GM12878 (cell line): ENCODE data around the gene NOS1AP. TPM values are rescaled to one million over a fixed set of nuclear protein-coding genes. Genes with fewer than 3 reads are reported as not detected.

ENCODE experiments used
- ATAC-seq: fragments of 200-7000 bp; cut with Tn5 transposase; 3 replicates; pipeline ENCODE4 v1.9.1; 2020; ENCODE audit warnings: mild to moderate bottlenecking, moderate library complexity
- BruUV-seq: library from RNA; stranded (reverse); fragments of 400-500 nt; replicated peaks from 2 replicates; lab custom pipeline; 2021; lab: Mats Ljungman, UMichigan
- CTCF ChIA-PET: fragments of 300-600 bp; sonication (Branson Sonifier 250); formaldehyde crosslinking; extraction: SDS; loops from one replicate; lab custom pipeline; 2021; ENCODE audit warnings: inconsistent platforms; lab: Yijun Ruan, JAX
- POLR2A ChIA-PET: fragments of 350-600 bp; formaldehyde crosslinking; extraction: SDS; loops from one replicate; lab custom pipeline; 2021; ENCODE audit warnings: inconsistent platforms; lab: Charles Lee
- RAD21 ChIA-PET: fragments of 300-600 bp; sonication (Branson Sonifier 250); formaldehyde crosslinking; loops from one replicate; lab custom pipeline; 2023; ENCODE audit warnings: antibody characterized with exemption; ENCODE audit not compliant: unreplicated experiment; lab: Charles Lee
- SMC1A ChIA-PET: fragments of 300-600 bp; sonication (Branson Sonifier 250); formaldehyde crosslinking; loops from one replicate; lab custom pipeline; 2023; ENCODE audit not compliant: unreplicated experiment, uncharacterized antibody; lab: Charles Lee
- DNase-seq: peaks from one replicate; pipeline ENCODE4 v3.0.0-alpha.2; 2011; ENCODE audit warnings: low read depth, low spot score
- FAIRE-seq: peaks from 3 replicates; lab custom pipeline; 2011; peaks lifted over from hg19 to GRCh38; lab: Jason Lieb, UNC
- H2AFZ ChIP-seq: 2 replicates; pipeline ENCODE4 v1.6.0; 2011; ENCODE audit warnings: low read depth, low read length, control low read depth; ENCODE audit not compliant: control insufficient read depth
- H3K27ac ChIP-seq: 2 replicates; pipeline ENCODE4 v1.5.1; 2011; ENCODE audit warnings: control low read depth; ENCODE audit not compliant: control insufficient read depth, insufficient read depth
- H3K27me3 ChIP-seq, 2 experiments: replicated peaks in 1 of 2; 2 replicates each; pipeline versions ENCODE4 v1.6.0 to v1.6.1; 2011; ENCODE audit warnings: low read length in 1 of 2; ENCODE audit not compliant: control insufficient read depth in 2 of 2, insufficient read depth in 2 of 2
- H3K36me3 ChIP-seq, 2 experiments: 2 replicates each; pipeline ENCODE4 v1.5.1; 2011; ENCODE audit warnings: low read length in 1 of 2; ENCODE audit not compliant: control insufficient read depth in 2 of 2, insufficient read depth in 2 of 2
- H3K4me1 ChIP-seq: 2 replicates; pipeline ENCODE4 v1.6.1; 2011; ENCODE audit warnings: mild to moderate bottlenecking, low read length, moderate library complexity, mixed read lengths; ENCODE audit not compliant: control insufficient read depth, insufficient read depth
- H3K4me2 ChIP-seq: 2 replicates; pipeline ENCODE4 v1.6.0; 2011; ENCODE audit warnings: control low read depth; ENCODE audit not compliant: control insufficient read depth, insufficient read depth
- H3K4me3 ChIP-seq: fragments of 200-600 bp; sonication (generic); 2 replicates; pipeline ENCODE4 v1.5.1; 2016
- H3K79me2 ChIP-seq: 2 replicates; pipeline ENCODE4 v1.6.0; 2011; ENCODE audit warnings: low read length; ENCODE audit not compliant: control insufficient read depth, insufficient read depth
- H3K9ac ChIP-seq: 2 replicates; pipeline ENCODE4 v1.8.0; 2011; ENCODE audit warnings: low read length, control low read depth, mixed read lengths; ENCODE audit not compliant: control insufficient read depth, insufficient read depth
- H3K9me3 ChIP-seq: replicated peaks from 3 replicates; pipeline ENCODE4 v1.5.1; 2011; ENCODE audit warnings: mild to moderate bottlenecking, low read length; ENCODE audit not compliant: control insufficient read depth, insufficient read depth
- H4K20me1 ChIP-seq: 2 replicates; pipeline ENCODE4 v1.6.0; 2011; ENCODE audit not compliant: control insufficient read depth, insufficient read depth
- BCL11A ChIP-seq: IDR thresholded peaks from 2 replicates; pipeline ENCODE4 v1.6.1; 2011; ENCODE audit warnings: low read depth, low read length
- EED ChIP-seq: sonication (generic); IDR thresholded peaks from 2 replicates; pipeline ENCODE4 v1.6.1; 2016; ENCODE audit warnings: antibody characterized with exemption, low read depth
- EGR1 ChIP-seq, 2 experiments: IDR thresholded peaks; 1 replicate in 1 of 2; 2 replicates in 1 of 2; pipeline ENCODE4 v1.6.1; 2011 to 2012; ENCODE audit warnings: low read depth in 2 of 2, low read length in 2 of 2, borderline replicate concordance in 1 of 2, mild to moderate bottlenecking in 1 of 2, moderate library complexity in 1 of 2
- ESRRA ChIP-seq: IDR thresholded peaks from 2 replicates; pipeline ENCODE4 v1.6.1; 2012; ENCODE audit warnings: mild to moderate bottlenecking, low read length, improper control_type of control experiment
- LARP7 ChIP-seq: fragments of 450-650 bp; IDR thresholded peaks from 2 replicates; pipeline ENCODE4 v1.6.1; 2017; ENCODE audit warnings: mild to moderate bottlenecking
- MAX ChIP-seq: IDR thresholded peaks from 2 replicates; pipeline ENCODE4 v1.6.1; 2012; ENCODE audit warnings: low read depth, low read length, improper control_type of control experiment
- NR2C2 ChIP-seq: IDR thresholded peaks from 2 replicates; pipeline ENCODE4 v1.6.1; 2011; ENCODE audit warnings: borderline replicate concordance, low read depth; ENCODE audit not compliant: control insufficient read depth, insufficient read length
- RAD51 ChIP-seq: fragments of 450-650 bp; IDR thresholded peaks from 2 replicates; pipeline ENCODE4 v1.6.1; 2016; ENCODE audit warnings: moderate library complexity, mild to moderate bottlenecking, inconsistent platforms
- SMAD1 ChIP-seq: fragments of 450-650 bp; IDR thresholded peaks from 2 replicates; pipeline ENCODE4 v1.6.1; 2018; ENCODE audit warnings: mild to moderate bottlenecking, low read depth; ENCODE audit not compliant: partially characterized antibody
- SMC3 ChIP-seq: IDR thresholded peaks from 2 replicates; pipeline ENCODE4 v1.6.1; 2011; ENCODE audit warnings: low read length, improper control_type of control experiment, borderline replicate concordance
- TAF1 ChIP-seq: IDR thresholded peaks from 2 replicates; pipeline ENCODE4 v1.6.1; 2011; ENCODE audit warnings: mild to moderate bottlenecking, low read depth, low read length, borderline replicate concordance
- TCF12 ChIP-seq: IDR thresholded peaks from 2 replicates; pipeline ENCODE4 v1.6.1; 2011; ENCODE audit warnings: low read depth, mild to moderate bottlenecking, low read length
- TCF3 ChIP-seq: IDR thresholded peaks from 2 replicates; pipeline ENCODE4 v1.6.1; 2012; ENCODE audit warnings: low read depth, mild to moderate bottlenecking, low read length, borderline replicate concordance; ENCODE audit not compliant: insufficient read depth
- YBX1 ChIP-seq: fragments of 450-650 bp; IDR thresholded peaks from 2 replicates; pipeline ENCODE4 v1.6.1; 2016; ENCODE audit warnings: antibody characterized with exemption
- ZSCAN29 ChIP-seq: fragments of 450-650 bp; IDR thresholded peaks from 2 replicates; pipeline ENCODE4 v1.6.1; 2017; ENCODE audit warnings: mild to moderate bottlenecking, moderate library complexity
- WGBS: methylation state at CpG from one replicate; pipeline ENCODE4 v1.1.6; 2016; ENCODE audit warnings: low lambda C conversion rate; ENCODE audit not compliant: insufficient replicate concordance, insufficient coverage; ENCODE audit errors: missing lambda C conversion rate; 5-methylcytosine and 5-hydroxymethylcytosine counted together
- in situ Hi-C: fragments of 300-500 bp; cut with MboI; formaldehyde crosslinking; loops from 9 replicates; pipeline ENCODE4 v1.14.3; 2018; ENCODE audit warnings: mixed read lengths
- intact Hi-C: fragments of 100-400 bp; cut with micrococcal nuclease; formaldehyde crosslinking; loops from one replicate; pipeline ENCODE4 v1.14.2; 2022; ENCODE audit not compliant: unreplicated experiment
- polyA plus RNA-seq, 11 experiments: library from polyadenylated mRNA; depleted of rRNA in 4 of 11; unstranded in 6 of 11; stranded (reverse) in 5 of 11; fragments of >200 nt; fragmentation: Nextera tagmentation in 4 of 11; fragmentation: Illumina TruSeq in 1 of 11; extraction: Ambion mirVana in 4 of 11; extraction: Trizol in 1 of 11; gene quantifications; 1 replicate in 1 of 11; 2 replicates in 10 of 11; pipeline versions ENCODE4 v1.2.1 to v1.2.3, GENCODE V29; 2011 to 2016; ENCODE audit warnings: inconsistent platforms in 2 of 11, missing spikeins in 2 of 11, low read depth in 1 of 11
- total RNA-seq, 4 experiments: library from RNA; depleted of rRNA in 3 of 4; stranded (reverse); fragments of >200 nt in 3 of 4; fragmentation: Illumina TruSeq in 1 of 4; extraction: Trizol in 1 of 4; gene quantifications; 2 replicates each; pipeline versions ENCODE4 v1.2.1 to v1.2.3, GENCODE V29; 2013 to 2021
- TF ChIP-seq, protein P1 (sequence below): fragments of 450-650 bp; IDR thresholded peaks from 2 replicates; pipeline ENCODE4 v1.6.1; 2018; ENCODE audit warnings: borderline replicate concordance, mild to moderate bottlenecking; ENCODE audit not compliant: partially characterized antibody

The NOS1AP gene
- total and polyA plus RNA-seq, 10 of the 15 experiments (the other 5 are each of a cell fraction or from before 2014, with no cell fraction given): 0.03 to 0.15 TPM; not detected in 8

GRCh38 chr1:162375463-162375862, 306.0 kb downstream of the NOS1AP start (continued):
- TF ChIP-seq NR2C2: no peak
- TF ChIP-seq, all 136 proteins: peak for 0

DNA sequence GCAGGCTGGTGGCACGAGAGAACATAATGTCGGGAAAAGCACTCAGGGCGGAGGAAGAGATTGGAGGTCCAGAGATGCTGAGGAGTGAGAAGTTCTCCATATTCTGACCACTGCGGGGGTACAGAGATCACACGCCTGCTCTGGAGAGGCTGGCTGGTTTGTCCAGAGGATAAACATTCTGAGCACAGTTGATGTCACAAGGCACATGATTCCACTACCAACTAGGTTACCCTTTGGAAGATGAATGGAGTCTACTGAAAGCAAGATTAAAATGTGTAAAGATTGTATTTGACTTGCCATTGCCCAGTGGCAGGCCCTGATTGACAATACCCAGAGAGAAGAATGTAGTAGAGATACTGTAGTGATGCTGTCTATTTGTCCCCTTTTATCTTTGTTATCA, 307.2 kb downstream of the NOS1AP start, which contains the start of gene SPATA46:
Gene SPATA46, minus strand, starts transcription at position 164 of the 400 bp plus-strand sequence. Its CDS starts 64 bp downstream, at position 100.
- in situ Hi-C loops: no loop called here
- no peaks in the 10 kb centered on the region for H3K27me3 ChIP-seq
- no peak within 1 kb of the TSS for H3K9ac ChIP-seq
- no peak within 1 kb of the TSS for H3K27ac ChIP-seq
- WGBS: 38% methylated on average over 5 of the region's 5 CpGs
- intact Hi-C loops: no loop called here
- no peak within 1 kb of the TSS for H2AFZ ChIP-seq
- H3K4me2 ChIP-seq: no peak within 1 kb of the TSS
- no peaks in the 10 kb centered on the region; the same call in 1 of the 2 replicates for H4K20me1 ChIP-seq
- no peaks in the 10 kb centered on the region for H3K36me3 ChIP-seq
- CTCF ChIA-PET: interaction anchor here (1.6 kb wide), 1 partner anchor 11 kb away, joined by 3 read pairs; no protein-coding TSS in a partner anchor
- SMC1A ChIA-PET: interaction anchor here (0.7 to 1.3 kb wide), 2 partner anchors 11 to 14 kb away, joined by 3 to 4 read pairs; no protein-coding TSS in a partner anchor
- no peaks in the 10 kb centered on the region for H3K79me2 ChIP-seq
- no peak within 1 kb of the TSS for H3K4me3 ChIP-seq
- TF ChIP-seq EED: no peak
- no peak for TF ChIP-seq ESRRA
- TF ChIP-seq, protein P1, sequence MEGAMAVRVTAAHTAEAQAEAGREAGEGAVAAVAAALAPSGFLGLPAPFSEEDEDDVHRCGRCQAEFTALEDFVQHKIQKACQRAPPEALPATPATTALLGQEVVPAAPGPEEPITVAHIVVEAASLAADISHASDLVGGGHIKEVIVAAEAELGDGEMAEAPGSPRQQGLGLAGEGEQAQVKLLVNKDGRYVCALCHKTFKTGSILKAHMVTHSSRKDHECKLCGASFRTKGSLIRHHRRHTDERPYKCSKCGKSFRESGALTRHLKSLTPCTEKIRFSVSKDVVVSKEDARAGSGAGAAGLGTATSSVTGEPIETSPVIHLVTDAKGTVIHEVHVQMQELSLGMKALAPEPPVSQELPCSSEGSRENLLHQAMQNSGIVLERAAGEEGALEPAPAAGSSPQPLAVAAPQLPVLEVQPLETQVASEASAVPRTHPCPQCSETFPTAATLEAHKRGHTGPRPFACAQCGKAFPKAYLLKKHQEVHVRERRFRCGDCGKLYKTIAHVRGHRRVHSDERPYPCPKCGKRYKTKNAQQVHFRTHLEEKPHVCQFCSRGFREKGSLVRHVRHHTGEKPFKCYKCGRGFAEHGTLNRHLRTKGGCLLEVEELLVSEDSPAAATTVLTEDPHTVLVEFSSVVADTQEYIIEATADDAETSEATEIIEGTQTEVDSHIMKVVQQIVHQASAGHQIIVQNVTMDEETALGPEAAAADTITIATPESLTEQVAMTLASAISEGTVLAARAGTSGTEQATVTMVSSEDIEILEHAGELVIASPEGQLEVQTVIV: no peak
- TF ChIP-seq YBX1: no peak
- TF ChIP-seq ZSCAN29: no peak
- no peak for TF ChIP-seq TCF3
- no peak for TF ChIP-seq TCF12
- no peak for TF ChIP-seq TAF1
- no peak for TF ChIP-seq SMC3
- no peak for TF ChIP-seq BCL11A
- no peak for TF ChIP-seq MAX
- no peak for TF ChIP-seq LARP7
- no peak for TF ChIP-seq SMAD1
- TF ChIP-seq RAD51: no peak
- TF ChIP-seq EGR1 (IDR thresholded peaks at IDR 0.05; ENCODE audit: borderline replicate concordance in 1 of 2, low read depth in 2 of 2, low read length in 2 of 2): no peak
- TF ChIP-seq, all 136 proteins: peak for 0
- H3K4me1 ChIP-seq: no peaks in the 10 kb centered on the region
- H3K9me3 ChIP-seq: no peaks in the 10 kb centered on the region
- ATAC-seq: no peak
- RAD21 ChIA-PET: interaction anchor here (1.1 kb wide), 1 partner anchor 19 kb away, joined by 3 read pairs; no protein-coding TSS in a partner anchor
- no TSS peak for BruUV-seq
- no peak for DNase-seq
- POLR2A ChIA-PET: no interaction called here
- FAIRE-seq: no peak
